ENCODE measurements around the gene TOX3.

DNA sequence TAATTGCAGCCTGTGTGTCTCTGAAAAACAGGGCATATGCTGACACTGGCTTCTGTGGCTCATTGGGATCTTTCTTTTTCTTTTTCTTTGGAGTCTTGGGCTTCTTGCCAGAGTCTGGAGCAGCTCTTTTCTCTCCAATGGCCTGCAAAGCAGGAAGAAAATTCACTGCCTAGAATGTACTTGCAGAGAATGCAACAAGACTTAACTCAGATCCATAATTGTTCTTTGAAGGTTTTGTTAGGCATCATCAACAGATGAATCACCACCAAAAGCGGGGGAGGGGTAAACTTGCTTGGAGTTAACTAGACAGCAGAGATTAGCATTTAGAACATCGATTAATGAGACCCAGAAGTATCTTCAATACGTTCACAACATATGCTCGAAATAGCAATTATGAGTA lies 100.9 kb downstream of the TOX3 start:
- TF ChIP-seq, protein P1, sequence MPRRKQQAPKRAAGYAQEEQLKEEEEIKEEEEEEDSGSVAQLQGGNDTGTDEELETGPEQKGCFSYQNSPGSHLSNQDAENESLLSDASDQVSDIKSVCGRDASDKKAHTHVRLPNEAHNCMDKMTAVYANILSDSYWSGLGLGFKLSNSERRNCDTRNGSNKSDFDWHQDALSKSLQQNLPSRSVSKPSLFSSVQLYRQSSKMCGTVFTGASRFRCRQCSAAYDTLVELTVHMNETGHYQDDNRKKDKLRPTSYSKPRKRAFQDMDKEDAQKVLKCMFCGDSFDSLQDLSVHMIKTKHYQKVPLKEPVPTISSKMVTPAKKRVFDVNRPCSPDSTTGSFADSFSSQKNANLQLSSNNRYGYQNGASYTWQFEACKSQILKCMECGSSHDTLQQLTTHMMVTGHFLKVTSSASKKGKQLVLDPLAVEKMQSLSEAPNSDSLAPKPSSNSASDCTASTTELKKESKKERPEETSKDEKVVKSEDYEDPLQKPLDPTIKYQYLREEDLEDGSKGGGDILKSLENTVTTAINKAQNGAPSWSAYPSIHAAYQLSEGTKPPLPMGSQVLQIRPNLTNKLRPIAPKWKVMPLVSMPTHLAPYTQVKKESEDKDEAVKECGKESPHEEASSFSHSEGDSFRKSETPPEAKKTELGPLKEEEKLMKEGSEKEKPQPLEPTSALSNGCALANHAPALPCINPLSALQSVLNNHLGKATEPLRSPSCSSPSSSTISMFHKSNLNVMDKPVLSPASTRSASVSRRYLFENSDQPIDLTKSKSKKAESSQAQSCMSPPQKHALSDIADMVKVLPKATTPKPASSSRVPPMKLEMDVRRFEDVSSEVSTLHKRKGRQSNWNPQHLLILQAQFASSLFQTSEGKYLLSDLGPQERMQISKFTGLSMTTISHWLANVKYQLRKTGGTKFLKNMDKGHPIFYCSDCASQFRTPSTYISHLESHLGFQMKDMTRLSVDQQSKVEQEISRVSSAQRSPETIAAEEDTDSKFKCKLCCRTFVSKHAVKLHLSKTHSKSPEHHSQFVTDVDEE (CRISPR knock-in tag; IDR thresholded peaks at IDR 0.05): no peak
- no peak for TF ChIP-seq ZFP3 (CRISPR knock-in tag; IDR thresholded peaks at IDR 0.05)
- TF ChIP-seq ARNTL (CRISPR knock-in tag; IDR thresholded peaks at IDR 0.05; ENCODE audit: borderline replicate concordance, low read depth): no peak
- TF ChIP-seq, protein P2, sequence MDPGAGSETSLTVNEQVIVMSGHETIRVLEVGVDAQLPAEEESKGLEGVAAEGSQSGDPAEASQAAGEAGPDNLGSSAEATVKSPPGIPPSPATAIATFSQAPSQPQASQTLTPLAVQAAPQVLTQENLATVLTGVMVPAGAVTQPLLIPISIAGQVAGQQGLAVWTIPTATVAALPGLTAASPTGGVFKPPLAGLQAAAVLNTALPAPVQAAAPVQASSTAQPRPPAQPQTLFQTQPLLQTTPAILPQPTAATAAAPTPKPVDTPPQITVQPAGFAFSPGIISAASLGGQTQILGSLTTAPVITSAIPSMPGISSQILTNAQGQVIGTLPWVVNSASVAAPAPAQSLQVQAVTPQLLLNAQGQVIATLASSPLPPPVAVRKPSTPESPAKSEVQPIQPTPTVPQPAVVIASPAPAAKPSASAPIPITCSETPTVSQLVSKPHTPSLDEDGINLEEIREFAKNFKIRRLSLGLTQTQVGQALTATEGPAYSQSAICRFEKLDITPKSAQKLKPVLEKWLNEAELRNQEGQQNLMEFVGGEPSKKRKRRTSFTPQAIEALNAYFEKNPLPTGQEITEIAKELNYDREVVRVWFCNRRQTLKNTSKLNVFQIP (CRISPR knock-in tag; IDR thresholded peaks at IDR 0.05; ENCODE audit: borderline replicate concordance, low read depth): no peak
- TF ChIP-seq, protein P3, sequence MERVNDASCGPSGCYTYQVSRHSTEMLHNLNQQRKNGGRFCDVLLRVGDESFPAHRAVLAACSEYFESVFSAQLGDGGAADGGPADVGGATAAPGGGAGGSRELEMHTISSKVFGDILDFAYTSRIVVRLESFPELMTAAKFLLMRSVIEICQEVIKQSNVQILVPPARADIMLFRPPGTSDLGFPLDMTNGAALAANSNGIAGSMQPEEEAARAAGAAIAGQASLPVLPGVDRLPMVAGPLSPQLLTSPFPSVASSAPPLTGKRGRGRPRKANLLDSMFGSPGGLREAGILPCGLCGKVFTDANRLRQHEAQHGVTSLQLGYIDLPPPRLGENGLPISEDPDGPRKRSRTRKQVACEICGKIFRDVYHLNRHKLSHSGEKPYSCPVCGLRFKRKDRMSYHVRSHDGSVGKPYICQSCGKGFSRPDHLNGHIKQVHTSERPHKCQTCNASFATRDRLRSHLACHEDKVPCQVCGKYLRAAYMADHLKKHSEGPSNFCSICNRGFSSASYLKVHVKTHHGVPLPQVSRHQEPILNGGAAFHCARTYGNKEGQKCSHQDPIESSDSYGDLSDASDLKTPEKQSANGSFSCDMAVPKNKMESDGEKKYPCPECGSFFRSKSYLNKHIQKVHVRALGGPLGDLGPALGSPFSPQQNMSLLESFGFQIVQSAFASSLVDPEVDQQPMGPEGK (CRISPR knock-in tag; IDR thresholded peaks at IDR 0.05; ENCODE audit: borderline replicate concordance): no peak
- TF ChIP-seq ZFP30 (CRISPR knock-in tag; IDR thresholded peaks at IDR 0.05): no peak
- TF ChIP-seq, protein P4, sequence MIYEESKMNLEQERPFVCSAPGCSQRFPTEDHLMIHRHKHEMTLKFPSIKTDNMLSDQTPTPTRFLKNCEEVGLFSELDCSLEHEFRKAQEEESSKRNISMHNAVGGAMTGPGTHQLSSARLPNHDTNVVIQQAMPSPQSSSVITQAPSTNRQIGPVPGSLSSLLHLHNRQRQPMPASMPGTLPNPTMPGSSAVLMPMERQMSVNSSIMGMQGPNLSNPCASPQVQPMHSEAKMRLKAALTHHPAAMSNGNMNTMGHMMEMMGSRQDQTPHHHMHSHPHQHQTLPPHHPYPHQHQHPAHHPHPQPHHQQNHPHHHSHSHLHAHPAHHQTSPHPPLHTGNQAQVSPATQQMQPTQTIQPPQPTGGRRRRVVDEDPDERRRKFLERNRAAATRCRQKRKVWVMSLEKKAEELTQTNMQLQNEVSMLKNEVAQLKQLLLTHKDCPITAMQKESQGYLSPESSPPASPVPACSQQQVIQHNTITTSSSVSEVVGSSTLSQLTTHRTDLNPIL (CRISPR knock-in tag; IDR thresholded peaks at IDR 0.05; ENCODE audit: low read depth): no peak
- TF ChIP-seq PPARA (CRISPR knock-in tag; IDR thresholded peaks at IDR 0.05; ENCODE audit: borderline replicate concordance): no peak
- no peak for TF ChIP-seq ISL1 (CRISPR knock-in tag; IDR thresholded peaks at IDR 0.05)
